ENCODE data around the gene TAP1.

- peak; percentile 60; the same call in 1 of the 2 replicates for TF ChIP-seq GATA2 (IDR thresholded peaks at IDR 0.05; ENCODE audit: low read depth, low read length)
- peak; percentile 50; the same call in 1 of the 2 replicates for TF ChIP-seq GATA3 (IDR thresholded peaks at IDR 0.05; ENCODE audit: low read depth, low read length)
Observed at GRCh38 chr6:32833664-32834063, 19.8 kb downstream of the TAP1 start.

Data from SH-SY5Y (cell line).